Neural progenitor cell (in vitro differentiated cells): ENCODE results near the gene IPO4. TPM values are rescaled to one million over a fixed set of nuclear protein-coding genes. Genes with fewer than 3 reads are reported as not detected.

ENCODE experiments used
- DNase-seq: peaks from one replicate; pipeline ENCODE4 v3.0.0-alpha.2; 2016; ENCODE audit warnings: low spot score
- H2AFZ ChIP-seq: fragments of 200-600 bp; sonication (generic); replicated peaks from 2 replicates; pipeline ENCODE4 v1.6.1; 2016; ENCODE audit warnings: antibody characterized with exemption
- H3F3A ChIP-seq: fragments of 200-600 bp; sonication (generic); 2 replicates; pipeline ENCODE4 v1.6.1; 2016; ENCODE audit warnings: antibody characterized with exemption, low read depth
- H3K27ac ChIP-seq: fragments of 200-600 bp; sonication (generic); 2 replicates; pipeline ENCODE4 v1.5.1; 2016; ENCODE audit warnings: mild to moderate bottlenecking
- H3K27me3 ChIP-seq: fragments of 200-600 bp; sonication (generic); 2 replicates; pipeline ENCODE4 v1.6.1; 2016; ENCODE audit warnings: mild to moderate bottlenecking, moderate library complexity
- H3K36me3 ChIP-seq: fragments of 200-600 bp; sonication (generic); 2 replicates; pipeline ENCODE4 v1.5.1; 2016
- H3K4me1 ChIP-seq: fragments of 200-600 bp; sonication (generic); 2 replicates; pipeline ENCODE4 v1.6.1; 2016; ENCODE audit warnings: mixed run types
- H3K4me2 ChIP-seq: fragments of 200-600 bp; sonication (generic); 2 replicates; pipeline ENCODE4 v1.6.1; 2016
- H3K4me3 ChIP-seq: fragments of 200-600 bp; sonication (generic); 2 replicates; pipeline ENCODE4 v1.5.1; 2016
- H3K79me2 ChIP-seq: fragments of 200-600 bp; sonication (generic); 2 replicates; pipeline ENCODE4 v1.6.1; 2016; ENCODE audit warnings: low read depth
- H3K9ac ChIP-seq: fragments of 200-600 bp; sonication (generic); 2 replicates; pipeline ENCODE4 v1.6.1; 2016
- H3K9me3 ChIP-seq: fragments of 200-600 bp; sonication (generic); 2 replicates; pipeline ENCODE4 v1.5.1; 2016; ENCODE audit warnings: low read depth
- H4K20me1 ChIP-seq: fragments of 200-600 bp; sonication (generic); 2 replicates; pipeline ENCODE4 v1.6.1; 2016; ENCODE audit warnings: low read depth
- H3K27ac Mint-ChIP-seq: 3 replicates; pipeline ENCODE4 v1.8.0; 2021; ENCODE audit warnings: mixed read lengths
- H3K27me3 Mint-ChIP-seq: 2 replicates; pipeline ENCODE4 v1.8.0; 2022; ENCODE audit warnings: low read depth, mild to moderate bottlenecking, inconsistent platforms, moderate library complexity, mixed read lengths; ENCODE audit not compliant: insufficient read depth
- H3K36me3 Mint-ChIP-seq: 3 replicates; pipeline ENCODE4 v1.8.0; 2021; ENCODE audit warnings: mixed read lengths
- H3K4me1 Mint-ChIP-seq: 3 replicates; pipeline ENCODE4 v1.8.0; 2021; ENCODE audit warnings: mixed read lengths
- H3K4me3 Mint-ChIP-seq: 3 replicates; pipeline ENCODE4 v1.8.0; 2021; ENCODE audit warnings: mild to moderate bottlenecking, moderate library complexity, mixed read lengths
- H3K9me3 Mint-ChIP-seq: 3 replicates; pipeline ENCODE4 v1.8.0; 2020; ENCODE audit warnings: mixed read lengths
- EZH2 ChIP-seq: fragments of 200-600 bp; sonication (generic); IDR thresholded peaks from 2 replicates; pipeline ENCODE4 v1.6.1; 2017; ENCODE audit warnings: antibody characterized with exemption, mild to moderate bottlenecking, moderate library complexity
- EZH2phosphoT487 ChIP-seq: fragments of 200-600 bp; sonication (generic); IDR thresholded peaks from 2 replicates; pipeline ENCODE4 v1.6.1; 2017; ENCODE audit warnings: antibody characterized with exemption
- total RNA-seq: library from RNA; depleted of rRNA; stranded (reverse); fragments of >200 nt; gene quantifications from 2 replicates; pipeline ENCODE4 v1.2.3, GENCODE V29; 2015; ENCODE audit warnings: low replicate concordance
- TF ChIP-seq, protein P1 (sequence below): fragments of 200-600 bp; sonication (generic); IDR thresholded peaks from 2 replicates; pipeline ENCODE4 v1.5.1; 2017; ENCODE audit warnings: antibody characterized with exemption, mild to moderate bottlenecking

Gene IPO4
- total RNA-seq, 1 donor from 2014 or later = 15.9 TPM

DNA sequence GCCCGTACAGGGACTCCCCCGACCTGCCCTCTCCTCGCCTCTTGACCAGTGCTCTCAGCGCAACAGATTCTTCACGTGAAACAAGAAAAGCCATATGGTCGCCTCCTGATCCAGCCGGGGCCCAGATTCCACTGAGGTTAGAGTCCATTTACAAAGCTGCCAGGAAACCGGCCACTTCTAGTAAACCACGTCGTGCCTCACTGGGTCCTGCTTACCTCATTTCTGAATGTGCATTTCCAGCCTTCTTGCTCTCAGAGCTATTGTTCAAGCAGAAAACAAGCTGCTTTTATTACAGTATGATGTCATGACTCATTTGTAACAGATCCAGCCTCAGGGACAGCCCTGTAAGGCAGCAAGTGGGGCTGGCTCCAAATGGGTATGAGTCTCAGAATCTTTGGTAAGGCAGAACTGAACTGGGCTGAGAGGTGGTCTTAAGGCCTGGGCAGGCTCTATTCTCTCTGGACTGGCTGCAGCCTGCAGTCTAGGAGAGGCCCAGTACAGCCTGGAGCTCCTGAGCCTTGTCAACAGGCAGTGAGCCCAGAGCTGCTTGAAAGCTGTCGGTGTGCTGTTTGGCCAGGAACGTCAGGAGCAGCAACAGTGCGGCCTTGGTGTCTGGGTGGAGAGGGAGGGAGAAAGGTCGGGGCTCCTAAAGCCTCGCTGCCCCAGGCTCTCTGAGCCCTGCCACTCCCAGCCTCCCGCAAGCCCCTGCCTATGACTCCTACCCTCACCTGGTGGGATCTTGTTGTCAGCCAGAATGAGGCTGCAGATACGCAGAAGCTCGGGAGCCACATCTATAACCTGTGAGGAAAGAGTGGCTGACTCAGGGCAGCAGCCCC lies 8.4 kb downstream of the IPO4 start:
- Histone ChIP-seq H4K20me1 (peaks cover 14% of the 10 kb centered on the region), H2AFZ (no peak overlapping the region), H3K79me2 (no peaks in the 10 kb centered on the region), H3K9ac (no peak overlapping the region), H3K4me2 (no peak overlapping the region), H3K4me3 (no peak overlapping the region), H3K27me3 (no peaks in the 10 kb centered on the region), H3K36me3 (no peaks in the 10 kb centered on the region), H3K27ac (no peak overlapping the region), H3K9me3 (no peaks in the 10 kb centered on the region), H3F3A (peaks cover 7% of the 10 kb centered on the region), H3K4me1 (no peaks in the 10 kb centered on the region)
- TF ChIP-seq, protein P1, sequence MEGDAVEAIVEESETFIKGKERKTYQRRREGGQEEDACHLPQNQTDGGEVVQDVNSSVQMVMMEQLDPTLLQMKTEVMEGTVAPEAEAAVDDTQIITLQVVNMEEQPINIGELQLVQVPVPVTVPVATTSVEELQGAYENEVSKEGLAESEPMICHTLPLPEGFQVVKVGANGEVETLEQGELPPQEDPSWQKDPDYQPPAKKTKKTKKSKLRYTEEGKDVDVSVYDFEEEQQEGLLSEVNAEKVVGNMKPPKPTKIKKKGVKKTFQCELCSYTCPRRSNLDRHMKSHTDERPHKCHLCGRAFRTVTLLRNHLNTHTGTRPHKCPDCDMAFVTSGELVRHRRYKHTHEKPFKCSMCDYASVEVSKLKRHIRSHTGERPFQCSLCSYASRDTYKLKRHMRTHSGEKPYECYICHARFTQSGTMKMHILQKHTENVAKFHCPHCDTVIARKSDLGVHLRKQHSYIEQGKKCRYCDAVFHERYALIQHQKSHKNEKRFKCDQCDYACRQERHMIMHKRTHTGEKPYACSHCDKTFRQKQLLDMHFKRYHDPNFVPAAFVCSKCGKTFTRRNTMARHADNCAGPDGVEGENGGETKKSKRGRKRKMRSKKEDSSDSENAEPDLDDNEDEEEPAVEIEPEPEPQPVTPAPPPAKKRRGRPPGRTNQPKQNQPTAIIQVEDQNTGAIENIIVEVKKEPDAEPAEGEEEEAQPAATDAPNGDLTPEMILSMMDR = no peak
- TF ChIP-seq EZH2phosphoT487 = no peak
- no peak for TF ChIP-seq EZH2
- Mint-ChIP-seq H3K36me3 (peaks cover 21% of the 10 kb centered on the region), H3K9me3 (no peaks in the 10 kb centered on the region), H3K27ac (no peak overlapping the region), H3K4me1 (no peaks in the 10 kb centered on the region), H3K27me3 (peaks cover 3% of the 10 kb centered on the region), H3K4me3 (peak overlapping the region; percentile 4)
- DNase-seq = no peak

DNA sequence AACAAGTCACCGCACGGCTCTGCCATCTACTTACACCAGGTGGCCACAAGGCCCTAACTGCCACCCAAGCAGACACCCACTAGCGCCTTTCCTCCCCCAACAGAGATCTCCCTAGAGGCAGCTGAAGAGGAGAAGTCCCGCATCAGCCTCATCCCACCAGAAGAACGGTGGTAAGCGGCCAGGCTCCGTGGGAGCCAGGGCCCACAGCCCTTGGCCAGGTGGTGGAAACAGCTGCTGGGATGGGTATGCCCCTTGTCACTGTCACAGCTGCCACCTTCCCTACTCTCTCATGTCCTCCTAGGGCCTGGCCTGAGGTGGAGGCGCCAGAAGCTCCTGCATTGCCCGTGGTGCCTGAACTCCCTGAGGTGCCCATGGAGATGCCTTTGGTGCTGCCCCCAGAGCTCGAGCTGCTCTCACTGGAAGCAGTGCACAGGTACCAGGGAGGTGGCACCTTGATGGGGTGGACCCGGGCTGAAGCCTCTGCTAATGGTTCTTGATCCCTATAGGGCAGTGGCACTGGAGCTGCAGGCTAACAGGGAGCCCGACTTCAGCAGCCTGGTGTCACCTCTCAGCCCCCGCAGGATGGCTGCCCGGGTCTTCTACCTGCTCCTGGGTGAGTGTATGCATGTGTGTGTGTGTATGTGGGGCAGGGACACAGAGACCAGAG lies 9.2 kb downstream of the IPO4 start:
- no peaks in the 10 kb centered on the region for H3K79me2 ChIP-seq
- H3K27me3 ChIP-seq = no peaks in the 10 kb centered on the region
- Mint-ChIP-seq H3K27me3 (peaks cover 3% of the 10 kb centered on the region), H3K4me1 (peaks cover 3% of the 10 kb centered on the region), H3K36me3 (peaks cover 20% of the 10 kb centered on the region), H3K4me3 (no peak overlapping the region), H3K9me3 (no peaks in the 10 kb centered on the region), H3K27ac (peak overlapping the region; percentile 79)
- H3K27ac ChIP-seq = no peak overlapping the region
- H3K4me3 ChIP-seq = no peak overlapping the region
- peaks cover 14% of the 10 kb centered on the region for H4K20me1 ChIP-seq
- no peak for TF ChIP-seq EZH2phosphoT487
- TF ChIP-seq, protein P1 = no peak
- TF ChIP-seq EZH2 = no peak
- H3K9ac ChIP-seq = no peak overlapping the region
- H3K4me1 ChIP-seq = no peaks in the 10 kb centered on the region
- DNase-seq = no peak
- H3F3A ChIP-seq = peaks cover 7% of the 10 kb centered on the region
- no peak overlapping the region for H2AFZ ChIP-seq
- H3K36me3 ChIP-seq = no peaks in the 10 kb centered on the region
- no peak overlapping the region for H3K4me2 ChIP-seq
- no peaks in the 10 kb centered on the region for H3K9me3 ChIP-seq

DNA sequence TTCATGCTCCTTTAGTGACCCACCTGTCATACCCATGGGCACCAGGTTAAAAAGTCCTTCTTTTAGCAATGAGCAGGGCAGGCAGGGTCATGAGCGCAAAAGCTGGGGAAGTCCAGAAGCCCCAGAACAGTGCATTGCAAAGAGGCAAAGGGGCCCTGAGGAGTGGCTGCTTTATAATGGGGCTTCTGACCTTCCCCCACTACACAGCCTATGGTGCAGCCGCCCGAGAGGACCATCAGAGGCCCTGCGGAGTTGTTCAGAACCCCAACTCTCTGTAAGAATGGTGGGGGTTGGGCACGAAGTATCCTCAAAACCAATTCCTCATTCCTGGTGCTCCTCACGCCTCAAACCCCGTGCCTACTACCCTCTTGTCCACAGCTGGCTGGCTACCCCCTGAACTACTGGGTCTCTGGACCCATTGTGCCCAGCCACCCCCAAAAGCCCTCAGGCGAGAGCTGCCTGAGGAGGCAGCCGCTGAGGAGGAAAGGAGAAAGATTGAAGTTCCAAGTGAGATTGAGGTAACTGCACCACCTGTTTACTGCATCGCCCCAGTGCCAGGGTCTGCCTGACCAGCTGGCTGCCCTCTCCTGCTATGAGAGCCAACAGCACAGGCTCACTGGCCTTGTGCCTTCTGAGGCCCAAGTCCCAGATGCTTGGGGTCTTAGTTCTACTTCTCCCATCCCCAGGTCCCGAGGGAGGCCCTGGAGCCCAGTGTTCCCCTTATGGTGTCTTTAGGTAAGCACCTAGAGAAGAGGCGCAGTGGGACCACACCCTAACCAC lies 10.0 kb downstream of the IPO4 start:
- Histone ChIP-seq H3K79me2 (no peaks in the 10 kb centered on the region), H2AFZ (no peak overlapping the region), H3K36me3 (no peaks in the 10 kb centered on the region), H3K27ac (no peak overlapping the region), H3K4me2 (no peak overlapping the region), H3K4me1 (no peaks in the 10 kb centered on the region), H3K9me3 (no peaks in the 10 kb centered on the region), H3K4me3 (no peak overlapping the region), H3K27me3 (no peaks in the 10 kb centered on the region), H4K20me1 (peaks cover 14% of the 10 kb centered on the region), H3F3A (peaks cover 7% of the 10 kb centered on the region), H3K9ac (no peak overlapping the region)
- Mint-ChIP-seq H3K4me3 (no peak overlapping the region), H3K9me3 (no peaks in the 10 kb centered on the region), H3K27me3 (peaks cover 2% of the 10 kb centered on the region), H3K36me3 (peaks cover 18% of the 10 kb centered on the region), H3K4me1 (peaks cover 3% of the 10 kb centered on the region), H3K27ac (no peak overlapping the region)
- TF ChIP-seq, protein P1 = no peak
- TF ChIP-seq EZH2 = no peak
- TF ChIP-seq EZH2phosphoT487 = no peak
- DNase-seq = no peak
